ENCODE data around the gene NAGPA.

DNA sequence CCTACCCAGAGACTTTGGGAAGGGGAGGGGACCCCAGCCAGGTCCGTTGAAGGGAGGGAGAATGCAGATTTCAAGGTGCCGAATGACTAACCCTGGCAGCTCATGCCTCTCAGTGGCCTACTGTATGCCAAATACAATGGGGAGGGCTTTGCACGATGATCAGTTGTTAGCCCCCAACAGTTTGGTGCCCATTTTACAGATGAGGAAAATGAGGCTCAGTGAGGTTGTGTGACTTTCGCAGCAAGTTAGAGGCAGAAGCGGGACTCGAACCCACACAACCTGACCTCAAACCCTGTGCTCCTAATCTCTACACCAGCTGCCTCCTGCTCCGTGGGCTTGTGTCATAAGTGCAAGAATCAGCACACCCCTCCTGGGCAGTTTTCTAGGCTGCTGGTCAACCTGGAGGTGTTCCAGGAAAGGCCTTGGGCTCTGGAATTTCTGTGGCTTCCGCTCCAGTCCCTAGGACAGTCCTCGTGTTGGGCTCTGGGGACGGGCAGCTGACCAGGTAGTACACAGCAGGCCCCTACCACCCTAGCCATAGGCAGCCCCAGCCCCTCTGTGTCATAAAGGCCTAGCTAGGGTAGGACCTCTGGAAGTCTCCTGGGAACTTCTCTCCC is 11.9 kb upstream of the NAGPA start:
- TF ChIP-seq POLR2AphosphoS5 (IDR thresholded peaks at IDR 0.05; ENCODE audit: low read depth, low read length) (no peak), FOXP2 (optimal IDR thresholded peaks at IDR 0.05; ENCODE audit: borderline replicate concordance, extremely low read depth, extremely low read length, insufficient read depth) (no peak)
